Transverse colon (tissue), 4 donors: ENCODE measurements around the gene CELSR2. TPM values are rescaled to one million over a fixed set of nuclear protein-coding genes. Genes with fewer than 3 reads are reported as not detected.

ENCODE experiments used
- DNase-seq: peaks from one replicate; pipeline ENCODE4 v3.0.0-alpha.2; 2019
- H3K27ac ChIP-seq, 4 donors: fragments of 200-600 bp; sonication (generic); 2 replicates each; pipeline ENCODE4 v1.5.1; 2016 to 2018; ENCODE audit warnings: inconsistent platforms in 4 of 4
- H3K27me3 ChIP-seq: fragments of 200-600 bp; sonication (generic); 2 replicates; pipeline ENCODE4 v1.5.1; 2017; ENCODE audit warnings: inconsistent platforms
- H3K36me3 ChIP-seq, 4 donors: fragments of 200-600 bp; sonication (generic); 2 replicates each; pipeline ENCODE4 v1.5.1; 2017 to 2019; ENCODE audit warnings: inconsistent platforms in 4 of 4
- H3K4me1 ChIP-seq, 4 donors: fragments of 200-600 bp; sonication (generic); 2 replicates each; pipeline ENCODE4 v1.5.1; 2017 to 2020; ENCODE audit warnings: inconsistent platforms in 4 of 4
- H3K4me3 ChIP-seq, 4 donors: fragments of 200-600 bp; sonication (generic); 1 replicate in 1 of 4; 2 replicates in 3 of 4; pipeline versions ENCODE4 v1.5.1 to v1.6.1; 2017 to 2019; ENCODE audit warnings: inconsistent platforms in 4 of 4
- H3K9me3 ChIP-seq, 2 donors: fragments of 200-600 bp; sonication (generic); 2 replicates each; pipeline ENCODE4 v1.5.1; 2017 to 2019; ENCODE audit warnings: inconsistent platforms in 2 of 2
- EP300 ChIP-seq: sonication (generic); formaldehyde crosslinking; IDR thresholded peaks from one replicate; pipeline ENCODE4 v1.6.1; 2017; ENCODE audit warnings: antibody characterized with exemption, low read depth
- POLR2A ChIP-seq: fragments of 450-650 bp; IDR thresholded peaks from one replicate; pipeline ENCODE4 v1.6.1; 2016; ENCODE audit warnings: antibody characterized with exemption, mild to moderate bottlenecking, moderate library complexity
- POLR2AphosphoS5 ChIP-seq, 3 donors: sonication (generic); formaldehyde crosslinking; IDR thresholded peaks; one replicate each; pipeline ENCODE4 v1.6.1; 2016; ENCODE audit warnings: antibody characterized with exemption in 3 of 3
- WGBS, 2 donors: methylation state at CpG; one replicate each; pipeline ENCODE4 v1.1.5; 2018; ENCODE audit warnings: low coverage in 1 of 2; 5-methylcytosine and 5-hydroxymethylcytosine counted together
- in situ Hi-C, 4 donors: fragments of 200-750 bp; cut with MboI; loops; one replicate each; pipeline versions ENCODE4 v1.15.0 to v1.15.1; 2017; ENCODE audit warnings: low sequenced_read_pairs in 3 of 4, low pct_ligation_motif_present in 1 of 4, low pct_unique_long_range_greater_than_20kb in 1 of 4
- intact Hi-C: fragments of 100-400 bp; cut with DNase I; formaldehyde crosslinking; loops from one replicate; pipeline ENCODE4 v1.15.1; 2023; ENCODE audit warnings: low total_unique reads
- total RNA-seq, 4 donors: library from RNA; depleted of rRNA; stranded (reverse); fragments of >200 nt; gene quantifications; one replicate each; pipeline ENCODE4 v1.1.0, GENCODE V29; 2016
- TF ChIP-seq, protein P1 (sequence below), 5 experiments: fragments of 200-600 bp in 3 of 5; fragments of 450-650 bp in 2 of 5; sonication (generic) in 3 of 5; IDR thresholded peaks; 1 replicate in 2 of 5; 2 replicates in 3 of 5; pipeline ENCODE4 v1.5.1; 2016 to 2017; ENCODE audit warnings: antibody characterized with exemption in 5 of 5, inconsistent platforms in 3 of 5, mild to moderate bottlenecking in 2 of 5, moderate library complexity in 1 of 5

The CELSR2 gene
- total RNA-seq, 4 donors from 2014 or later: 1.8 to 3.7 (median 3.2) TPM

DNA sequence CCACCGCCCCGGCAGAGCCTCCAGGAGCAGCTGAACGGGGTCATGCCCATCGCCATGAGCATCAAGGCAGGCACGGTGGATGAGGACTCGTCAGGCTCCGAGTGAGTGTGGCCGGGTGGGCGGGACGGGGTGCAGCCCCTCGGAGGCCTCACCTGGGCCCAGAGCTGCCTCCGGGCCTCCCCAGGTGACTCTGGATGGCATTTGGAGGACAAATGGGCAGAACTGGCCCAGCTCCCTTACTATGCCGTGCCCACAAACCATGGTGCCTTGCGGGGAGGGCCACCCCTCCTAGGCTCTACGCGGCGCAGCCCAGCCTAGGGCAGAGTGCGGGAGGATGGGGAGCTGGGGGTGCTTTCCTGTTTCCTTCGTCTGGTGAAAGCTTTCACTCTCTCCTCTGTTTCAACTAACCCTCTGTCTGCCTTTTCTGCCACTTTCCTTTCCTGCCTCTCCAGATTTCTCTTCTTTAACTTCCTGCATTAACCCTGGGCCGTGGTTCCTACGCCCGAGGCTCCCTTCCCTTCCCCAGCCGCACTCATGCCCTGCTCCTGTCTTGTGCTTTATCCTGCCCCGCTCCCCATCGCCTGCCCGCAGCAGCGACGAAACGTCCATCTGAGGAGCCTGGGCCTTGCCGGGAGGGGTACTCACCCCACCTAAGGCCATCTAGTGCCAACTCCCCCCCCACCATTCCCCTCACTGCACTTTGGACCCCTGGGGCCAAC is 24.4 kb downstream of the CELSR2 start:
- intact Hi-C loops: no loop called here
- Histone ChIP-seq H3K4me3 (no peak overlapping the region), H3K4me1 (peaks cover 5 to 30% (median 21%) of the 10 kb centered on the region in 4 donors), H3K27me3 (no peaks in the 10 kb centered on the region), H3K9me3 (no peaks in the 10 kb centered on the region), H3K36me3 (no peaks in the 10 kb centered on the region), H3K27ac (no peak overlapping the region)
- in situ Hi-C loops: no loop called here
- no peak for TF ChIP-seq POLR2AphosphoS5 (IDR thresholded peaks at IDR 0.05)
- DNase-seq: no peak
- WGBS, 2 donors: 60 to 80% methylated on average over 3 to 16 of the region's 30 CpGs

DNA sequence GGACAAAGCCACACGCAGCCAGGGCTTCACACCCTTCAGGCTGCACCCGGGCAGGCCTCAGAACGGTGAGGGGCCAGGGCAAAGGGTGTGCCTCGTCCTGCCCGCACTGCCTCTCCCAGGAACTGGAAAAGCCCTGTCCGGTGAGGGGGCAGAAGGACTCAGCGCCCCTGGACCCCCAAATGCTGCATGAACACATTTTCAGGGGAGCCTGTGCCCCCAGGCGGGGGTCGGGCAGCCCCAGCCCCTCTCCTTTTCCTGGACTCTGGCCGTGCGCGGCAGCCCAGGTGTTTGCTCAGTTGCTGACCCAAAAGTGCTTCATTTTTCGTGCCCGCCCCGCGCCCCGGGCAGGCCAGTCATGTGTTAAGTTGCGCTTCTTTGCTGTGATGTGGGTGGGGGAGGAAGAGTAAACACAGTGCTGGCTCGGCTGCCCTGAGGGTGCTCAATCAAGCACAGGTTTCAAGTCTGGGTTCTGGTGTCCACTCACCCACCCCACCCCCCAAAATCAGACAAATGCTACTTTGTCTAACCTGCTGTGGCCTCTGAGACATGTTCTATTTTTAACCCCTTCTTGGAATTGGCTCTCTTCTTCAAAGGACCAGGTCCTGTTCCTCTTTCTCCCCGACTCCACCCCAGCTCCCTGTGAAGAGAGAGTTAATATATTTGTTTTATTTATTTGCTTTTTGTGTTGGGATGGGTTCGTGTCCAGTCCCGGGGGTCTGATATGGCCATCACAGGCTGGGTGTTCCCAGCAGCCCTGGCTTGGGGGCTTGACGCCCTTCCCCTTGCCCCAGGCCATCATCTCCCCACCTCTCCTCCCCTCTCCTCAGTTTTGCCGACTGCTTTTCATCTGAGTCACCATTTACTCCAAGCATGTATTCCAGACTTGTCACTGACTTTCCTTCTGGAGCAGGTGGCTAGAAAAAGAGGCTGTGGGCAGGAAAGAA is 25.5 kb downstream of the CELSR2 start:
- Histone ChIP-seq H3K27ac (peak overlapping the region; percentile 8 to 52 (median 40)), H3K9me3 (no peaks in the 10 kb centered on the region), H3K4me1 (peaks cover 5 to 30% (median 21%) of the 10 kb centered on the region in 4 donors), H3K4me3 (peak overlapping the region in 1 of 4 donors; percentile 6), H3K36me3 (no peaks in the 10 kb centered on the region), H3K27me3 (no peaks in the 10 kb centered on the region)
- DNase-seq: peak; percentile 64
- intact Hi-C loops: no loop called here
- in situ Hi-C loops: loop anchor here in 3 of 4 donors (5.0 to 25.0 kb wide), 2 partner anchors 127 to 137 kb away; no protein-coding TSS in a partner anchor
- 32 to 60% methylated on average over 1 to 24 of the region's 24 CpGs for WGBS, 2 donors
- TF ChIP-seq POLR2AphosphoS5 (IDR thresholded peaks at IDR 0.05) (no peak), POLR2A (no peak), EP300 (no peak)
- TF ChIP-seq, protein P1, sequence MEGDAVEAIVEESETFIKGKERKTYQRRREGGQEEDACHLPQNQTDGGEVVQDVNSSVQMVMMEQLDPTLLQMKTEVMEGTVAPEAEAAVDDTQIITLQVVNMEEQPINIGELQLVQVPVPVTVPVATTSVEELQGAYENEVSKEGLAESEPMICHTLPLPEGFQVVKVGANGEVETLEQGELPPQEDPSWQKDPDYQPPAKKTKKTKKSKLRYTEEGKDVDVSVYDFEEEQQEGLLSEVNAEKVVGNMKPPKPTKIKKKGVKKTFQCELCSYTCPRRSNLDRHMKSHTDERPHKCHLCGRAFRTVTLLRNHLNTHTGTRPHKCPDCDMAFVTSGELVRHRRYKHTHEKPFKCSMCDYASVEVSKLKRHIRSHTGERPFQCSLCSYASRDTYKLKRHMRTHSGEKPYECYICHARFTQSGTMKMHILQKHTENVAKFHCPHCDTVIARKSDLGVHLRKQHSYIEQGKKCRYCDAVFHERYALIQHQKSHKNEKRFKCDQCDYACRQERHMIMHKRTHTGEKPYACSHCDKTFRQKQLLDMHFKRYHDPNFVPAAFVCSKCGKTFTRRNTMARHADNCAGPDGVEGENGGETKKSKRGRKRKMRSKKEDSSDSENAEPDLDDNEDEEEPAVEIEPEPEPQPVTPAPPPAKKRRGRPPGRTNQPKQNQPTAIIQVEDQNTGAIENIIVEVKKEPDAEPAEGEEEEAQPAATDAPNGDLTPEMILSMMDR (IDR thresholded peaks at IDR 0.05): no peak

DNA sequence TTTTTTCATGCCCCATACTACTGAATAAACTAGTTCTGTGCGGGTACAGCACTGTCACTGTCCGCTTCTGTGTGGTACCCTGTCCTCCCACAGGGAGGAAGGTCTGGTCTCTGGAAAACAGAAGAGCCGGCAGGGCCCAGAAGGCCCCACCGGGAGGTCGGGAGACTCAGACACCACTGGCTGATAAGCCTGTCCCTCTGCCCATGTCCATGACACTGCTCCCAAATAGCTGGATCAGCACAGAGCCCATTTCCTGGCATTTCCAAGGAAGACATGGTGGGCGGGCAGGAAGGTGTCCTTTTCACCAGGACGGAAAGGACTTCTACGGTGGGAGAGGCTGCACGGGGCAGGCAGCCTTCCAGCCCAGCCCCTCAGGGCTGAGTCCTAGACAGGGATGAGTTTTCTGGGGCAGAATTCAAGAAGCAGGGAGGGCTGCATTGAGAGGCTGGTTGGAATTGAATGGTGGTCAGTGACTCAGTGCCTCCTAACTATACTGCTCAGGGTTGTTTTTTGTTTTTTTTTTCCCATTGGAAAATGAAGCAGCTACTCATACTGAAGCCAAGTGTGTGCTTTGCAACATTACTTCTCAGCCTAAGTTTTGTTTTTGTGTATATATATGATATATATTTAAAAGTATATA is 26.5 kb downstream of the CELSR2 start:
- TF ChIP-seq, protein P1 (IDR thresholded peaks at IDR 0.05): no peak
- TF ChIP-seq EP300: no peak
- TF ChIP-seq POLR2AphosphoS5 (IDR thresholded peaks at IDR 0.05): no peak
- TF ChIP-seq POLR2A: no peak
- no peaks in the 10 kb centered on the region for H3K36me3 ChIP-seq
- 79% methylated on average over 9 of the region's 9 CpGs; no CpG with 5 or more reads in 1 of the 2 donors for WGBS, 2 donors
- in situ Hi-C loops: loop anchor here in 3 of 4 donors (5.0 to 25.0 kb wide), 2 partner anchors 126 to 136 kb away; no protein-coding TSS in a partner anchor
- no peak overlapping the region for H3K4me3 ChIP-seq
- no peak overlapping the region for H3K27ac ChIP-seq
- H3K27me3 ChIP-seq: no peaks in the 10 kb centered on the region
- no peaks in the 10 kb centered on the region for H3K9me3 ChIP-seq
- intact Hi-C loops: no loop called here
- DNase-seq: no peak
- peaks cover 5 to 30% (median 21%) of the 10 kb centered on the region in 4 donors for H3K4me1 ChIP-seq

- intact Hi-C loops (no loop called here), in situ Hi-C loops (loop anchor here in 3 of 4 donors (5.0 to 25.0 kb wide), 2 partner anchors 125 to 135 kb away; no protein-coding TSS in a partner anchor)
- peak overlapping the region; percentile 27 to 66 (median 52) for H3K27ac ChIP-seq
- H3K9me3 ChIP-seq: no peaks in the 10 kb centered on the region
- peaks cover 10 to 42% (median 31%) of the 10 kb centered on the region in 4 donors for H3K4me1 ChIP-seq
- H3K4me3 ChIP-seq: no peak overlapping the region
- TF ChIP-seq POLR2A (peak; percentile 15), EP300 (no peak), POLR2AphosphoS5 (IDR thresholded peaks at IDR 0.05) (no peak)
- TF ChIP-seq, protein P1 (IDR thresholded peaks at IDR 0.05): peak; percentile 91 to 98 (median 93)
- DNase-seq: peak; percentile 90
- 52% methylated on average over 7 of the region's 7 CpGs; no CpG with 5 or more reads in 1 of the 2 donors for WGBS, 2 donors
- no peaks in the 10 kb centered on the region for H3K36me3 ChIP-seq
- H3K27me3 ChIP-seq: no peaks in the 10 kb centered on the region
Observed at GRCh38 chr1:109277434-109278204, 28.3 kb downstream of the CELSR2 start.
